Parathyroid adenoma (tissue), 2 donors: ENCODE data around the gene HUS1B.

Source experiments
- H2AFZ ChIP-seq: fragments of 300-600 bp; sonication (generic); one replicate; pipeline ENCODE4 v1.7.0; 2017; ENCODE audit warnings: antibody characterized with exemption, mild to moderate bottlenecking
- H3K27ac ChIP-seq: fragments of 300-600 bp; sonication (generic); one replicate; pipeline ENCODE4 v1.7.0; 2017
- H3K27me3 ChIP-seq: fragments of 300-600 bp; sonication (generic); one replicate; pipeline ENCODE4 v1.7.0; 2017; ENCODE audit warnings: low read length; ENCODE audit not compliant: control insufficient read depth, insufficient read depth
- H3K36me3 ChIP-seq: fragments of 300-600 bp; sonication (generic); one replicate; pipeline ENCODE4 v1.7.0; 2017; ENCODE audit warnings: low read length; ENCODE audit not compliant: control insufficient read depth, insufficient read depth
- H3K4me1 ChIP-seq: fragments of 300-600 bp; sonication (generic); one replicate; pipeline ENCODE4 v1.7.0; 2017; ENCODE audit warnings: control low read depth
- H3K4me2 ChIP-seq: fragments of 300-600 bp; sonication (generic); one replicate; pipeline ENCODE4 v1.7.0; 2017; ENCODE audit warnings: low read length
- H3K4me3 ChIP-seq: fragments of 300-600 bp; sonication (generic); one replicate; pipeline ENCODE4 v1.7.0; 2017; ENCODE audit warnings: low read depth, low read length
- H3K79me2 ChIP-seq: fragments of 300-600 bp; sonication (generic); one replicate; pipeline ENCODE4 v1.7.0; 2017; ENCODE audit warnings: control low read depth
- H3K9ac ChIP-seq: fragments of 300-600 bp; sonication (generic); one replicate; pipeline ENCODE4 v1.7.0; 2017; ENCODE audit warnings: mild to moderate bottlenecking
- H3K9me3 ChIP-seq: fragments of 300-600 bp; sonication (generic); one replicate; pipeline ENCODE4 v1.7.0; 2017; ENCODE audit warnings: low read length; ENCODE audit not compliant: control insufficient read depth
- CTCF ChIP-seq: fragments of 300-600 bp; sonication (generic); IDR thresholded peaks from one replicate; pipeline ENCODE4 v1.7.0; 2017; ENCODE audit warnings: antibody characterized with exemption, mild to moderate bottlenecking
- donor health status: primary hyperparathyroidism.

Gene HUS1B

GRCh38 chr6:628766-629165 is 28.1 kb downstream of the HUS1B start:
- H3K9me3 ChIP-seq = no peaks in the 10 kb centered on the region
- no peak overlapping the region for H2AFZ ChIP-seq
- H3K36me3 ChIP-seq = no peaks in the 10 kb centered on the region
- no peaks in the 10 kb centered on the region for H3K27me3 ChIP-seq
- no peak for TF ChIP-seq CTCF
- no peak overlapping the region for H3K4me3 ChIP-seq
- no peaks in the 10 kb centered on the region for H3K79me2 ChIP-seq
- H3K9ac ChIP-seq = no peak overlapping the region
- H3K27ac ChIP-seq = no peak overlapping the region
- peaks cover 3% of the 10 kb centered on the region for H3K4me1 ChIP-seq
- H3K4me2 ChIP-seq = no peak overlapping the region

- Histone ChIP-seq H3K27me3 (no peaks in the 10 kb centered on the region), H3K4me2 (no peak overlapping the region), H2AFZ (no peak overlapping the region), H3K4me3 (no peak overlapping the region), H3K27ac (no peak overlapping the region), H3K36me3 (no peaks in the 10 kb centered on the region), H3K9ac (no peak overlapping the region), H3K79me2 (no peaks in the 10 kb centered on the region), H3K4me1 (peaks cover 3% of the 10 kb centered on the region), H3K9me3 (no peaks in the 10 kb centered on the region)
- TF ChIP-seq CTCF = no peak
Measured at GRCh38 chr6:626236-626635, 30.7 kb downstream of the HUS1B start.

- H3K79me2 ChIP-seq = no peaks in the 10 kb centered on the region
- peaks cover 3% of the 10 kb centered on the region for H3K4me1 ChIP-seq
- no peak overlapping the region for H3K4me3 ChIP-seq
- no peak overlapping the region for H3K27ac ChIP-seq
- H2AFZ ChIP-seq = no peak overlapping the region
- no peak overlapping the region for H3K9ac ChIP-seq
- H3K36me3 ChIP-seq = no peaks in the 10 kb centered on the region
- H3K27me3 ChIP-seq = no peaks in the 10 kb centered on the region
- no peaks in the 10 kb centered on the region for H3K9me3 ChIP-seq
- no peak for TF ChIP-seq CTCF
- no peak overlapping the region for H3K4me2 ChIP-seq
Measured at GRCh38 chr6:624979-625378, 31.9 kb downstream of the HUS1B start.

GRCh38 chr6:622462-622861 is 34.4 kb downstream of the HUS1B start:
- TF ChIP-seq CTCF = no peak
- Histone ChIP-seq H3K9ac (no peak overlapping the region), H3K4me2 (no peak overlapping the region), H3K36me3 (no peaks in the 10 kb centered on the region), H3K79me2 (no peaks in the 10 kb centered on the region), H3K27me3 (no peaks in the 10 kb centered on the region), H2AFZ (no peak overlapping the region), H3K27ac (no peak overlapping the region), H3K9me3 (no peaks in the 10 kb centered on the region), H3K4me3 (no peak overlapping the region), H3K4me1 (peaks cover 3% of the 10 kb centered on the region)

GRCh38 chr6:621931-622330 is 35.0 kb downstream of the HUS1B start:
- TF ChIP-seq CTCF = no peak
- Histone ChIP-seq H3K4me2 (no peak overlapping the region), H3K4me1 (no peaks in the 10 kb centered on the region), H3K9me3 (no peaks in the 10 kb centered on the region), H3K36me3 (no peaks in the 10 kb centered on the region), H3K27me3 (no peaks in the 10 kb centered on the region), H3K79me2 (no peaks in the 10 kb centered on the region), H3K9ac (no peak overlapping the region), H3K4me3 (no peak overlapping the region), H3K27ac (no peak overlapping the region), H2AFZ (no peak overlapping the region)
